A673 (cell line): ENCODE measurements around the gene SLC18A2. TPM values are rescaled to one million over a fixed set of nuclear protein-coding genes. Genes with fewer than 3 reads are reported as not detected.

Experiments
- BruUV-seq: library from RNA; stranded (reverse); fragments of 400-500 nt; replicated peaks from 2 replicates; lab custom pipeline; 2021; lab: Mats Ljungman, UMichigan
- CTCF ChIA-PET: fragments of 300-600 bp; sonication (Branson Sonifier 250); formaldehyde crosslinking; loops from one replicate; lab custom pipeline; 2022; ENCODE audit warnings: antibody characterized with exemption; lab: Charles Lee
- POLR2A ChIA-PET: fragments of 300-600 bp; sonication (Branson Sonifier 250); formaldehyde crosslinking; loops from one replicate; lab custom pipeline; 2022; ENCODE audit warnings: antibody characterized with exemption; ENCODE audit not compliant: low non-redundant PET; lab: Charles Lee
- DNase-seq: peaks from one replicate; pipeline ENCODE4 v3.0.0-alpha.2; 2015; ENCODE audit warnings: low spot score
- H3K27ac ChIP-seq: fragments of 200-600 bp; sonication (generic); 2 replicates; pipeline ENCODE4 v1.5.1; 2016; ENCODE audit warnings: mixed run types, low read depth, mild to moderate bottlenecking, mixed read lengths, antibody characterized with exemption, low read length; ENCODE audit not compliant: poor library complexity, severe bottlenecking
- H3K27me3 ChIP-seq: fragments of 200-600 bp; sonication (generic); replicated peaks from 2 replicates; pipeline ENCODE4 v1.6.1; 2017; ENCODE audit warnings: mixed run types, low read depth, mild to moderate bottlenecking, mixed read lengths, antibody characterized with exemption, low read length; ENCODE audit not compliant: insufficient read depth, poor library complexity
- H3K36me3 ChIP-seq: fragments of 200-600 bp; sonication (generic); 2 replicates; pipeline ENCODE4 v1.6.1; 2016; ENCODE audit warnings: mixed run types, mild to moderate bottlenecking, mixed read lengths, antibody characterized with exemption, low read length; ENCODE audit not compliant: insufficient read depth, poor library complexity, severe bottlenecking
- H3K4me1 ChIP-seq: fragments of 200-600 bp; sonication (generic); 2 replicates; pipeline ENCODE4 v1.6.1; 2017; ENCODE audit warnings: mixed run types, mild to moderate bottlenecking, mixed read lengths, antibody characterized with exemption, low read length; ENCODE audit not compliant: insufficient read depth, poor library complexity, severe bottlenecking
- H3K4me3 ChIP-seq: fragments of 200-600 bp; sonication (generic); 2 replicates; pipeline ENCODE4 v1.5.1; 2016; ENCODE audit warnings: low read depth, mixed run types, mild to moderate bottlenecking, mixed read lengths, low read length; ENCODE audit not compliant: poor library complexity, severe bottlenecking
- H3K9me3 ChIP-seq: fragments of 200-600 bp; sonication (generic); 2 replicates; pipeline ENCODE4 v1.6.1; 2016; ENCODE audit warnings: mixed run types, low read depth, mild to moderate bottlenecking, mixed read lengths, antibody characterized with exemption, low read length; ENCODE audit not compliant: poor library complexity, severe bottlenecking
- EZH2 ChIP-seq: fragments of 200-600 bp; sonication (generic); IDR thresholded peaks from 2 replicates; pipeline ENCODE4 v1.6.1; 2017; ENCODE audit warnings: borderline replicate concordance, low read depth, mild to moderate bottlenecking, mixed read lengths, antibody characterized with exemption, low read length; ENCODE audit not compliant: poor library complexity, severe bottlenecking
- intact Hi-C: fragments of 100-400 bp; cut with micrococcal nuclease; formaldehyde crosslinking; loops from one replicate; pipeline ENCODE4 v1.10.0; 2022; ENCODE audit not compliant: unreplicated experiment
- total RNA-seq: library from RNA; stranded (reverse); gene quantifications from 2 replicates; pipeline ENCODE4 v1.2.3, GENCODE V29; 2021
- TF ChIP-seq, protein P1 (sequence below): fragments of 300-800, 200-600 bp; sonication (generic); conservative IDR thresholded peaks from 2 replicates; pipeline ENCODE4 v1.5.1; 2017; ENCODE audit warnings: low read depth, mild to moderate bottlenecking, antibody characterized with exemption, low read length, moderate library complexity, mixed read lengths

SLC18A2 gene
- total RNA-seq, 1 experiment from 2014 or later = 0.06 TPM

DNA sequence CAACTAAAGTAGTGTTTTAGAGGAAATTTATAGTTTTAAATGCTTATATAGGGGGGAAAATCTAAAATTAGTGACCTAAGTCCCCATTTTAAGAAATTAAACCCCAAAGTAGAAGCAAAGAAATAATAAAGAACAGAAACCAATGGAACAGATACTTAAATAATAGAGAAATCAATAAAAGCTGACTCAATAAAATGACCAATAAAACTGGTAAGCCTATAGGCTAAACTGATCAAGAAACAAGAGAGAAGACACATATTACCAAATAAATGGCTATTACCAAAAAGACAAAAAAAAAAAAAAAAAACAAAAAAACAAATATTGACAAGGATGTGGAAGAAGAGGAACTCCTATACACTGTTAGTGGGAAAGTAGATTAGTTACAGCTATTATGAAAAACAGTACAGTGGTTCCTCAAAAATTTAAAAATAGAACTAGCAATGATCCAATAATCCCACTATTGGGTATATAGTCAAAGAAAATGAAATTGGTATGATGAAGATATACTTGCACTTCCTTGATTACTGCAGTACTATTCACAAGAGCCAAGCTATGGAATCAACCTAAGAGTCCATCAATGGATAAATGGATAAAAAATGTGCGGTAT is 53.2 kb downstream of the SLC18A2 start:
- ChIA-PET POLR2A (no interaction called here), CTCF (no interaction called here)
- Histone ChIP-seq H3K27me3 (no peaks in the 10 kb centered on the region), H3K4me3 (no peak overlapping the region), H3K4me1 (peaks cover 4% of the 10 kb centered on the region), H3K27ac (no peak overlapping the region), H3K9me3 (no peaks in the 10 kb centered on the region), H3K36me3 (no peaks in the 10 kb centered on the region)
- no peak for TF ChIP-seq EZH2
- TF ChIP-seq, protein P1, sequence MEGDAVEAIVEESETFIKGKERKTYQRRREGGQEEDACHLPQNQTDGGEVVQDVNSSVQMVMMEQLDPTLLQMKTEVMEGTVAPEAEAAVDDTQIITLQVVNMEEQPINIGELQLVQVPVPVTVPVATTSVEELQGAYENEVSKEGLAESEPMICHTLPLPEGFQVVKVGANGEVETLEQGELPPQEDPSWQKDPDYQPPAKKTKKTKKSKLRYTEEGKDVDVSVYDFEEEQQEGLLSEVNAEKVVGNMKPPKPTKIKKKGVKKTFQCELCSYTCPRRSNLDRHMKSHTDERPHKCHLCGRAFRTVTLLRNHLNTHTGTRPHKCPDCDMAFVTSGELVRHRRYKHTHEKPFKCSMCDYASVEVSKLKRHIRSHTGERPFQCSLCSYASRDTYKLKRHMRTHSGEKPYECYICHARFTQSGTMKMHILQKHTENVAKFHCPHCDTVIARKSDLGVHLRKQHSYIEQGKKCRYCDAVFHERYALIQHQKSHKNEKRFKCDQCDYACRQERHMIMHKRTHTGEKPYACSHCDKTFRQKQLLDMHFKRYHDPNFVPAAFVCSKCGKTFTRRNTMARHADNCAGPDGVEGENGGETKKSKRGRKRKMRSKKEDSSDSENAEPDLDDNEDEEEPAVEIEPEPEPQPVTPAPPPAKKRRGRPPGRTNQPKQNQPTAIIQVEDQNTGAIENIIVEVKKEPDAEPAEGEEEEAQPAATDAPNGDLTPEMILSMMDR = no peak
- BruUV-seq = no TSS peak
- DNase-seq = no peak
- intact Hi-C loops = no loop called here

DNA sequence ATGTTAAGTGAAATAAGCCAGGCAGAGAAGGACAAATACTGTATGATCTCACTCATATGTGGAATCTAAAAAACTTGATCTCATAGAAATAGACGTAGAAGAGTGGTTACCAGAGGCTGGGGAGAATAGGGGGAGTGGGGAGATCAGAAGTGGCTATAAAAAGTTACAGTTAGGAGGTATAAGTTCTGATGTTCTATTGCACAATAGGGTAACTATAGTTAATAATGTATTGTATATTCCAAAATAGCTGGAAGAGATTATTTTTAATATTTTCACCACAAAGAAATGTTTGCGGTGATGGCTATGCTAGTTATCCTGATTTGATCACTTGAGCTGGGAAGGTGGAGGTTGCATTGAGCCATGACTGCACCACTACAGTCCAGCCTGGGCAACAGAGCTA is 53.8 kb downstream of the SLC18A2 start:
- Histone ChIP-seq H3K9me3 (no peaks in the 10 kb centered on the region), H3K27me3 (no peaks in the 10 kb centered on the region), H3K27ac (no peak overlapping the region), H3K4me3 (no peak overlapping the region), H3K36me3 (no peaks in the 10 kb centered on the region), H3K4me1 (peaks cover 4% of the 10 kb centered on the region)
- TF ChIP-seq EZH2 = no peak
- TF ChIP-seq, protein P1 = no peak
- ChIA-PET CTCF (no interaction called here), POLR2A (no interaction called here)
- no TSS peak for BruUV-seq
- intact Hi-C loops = no loop called here
- no peak for DNase-seq

DNA sequence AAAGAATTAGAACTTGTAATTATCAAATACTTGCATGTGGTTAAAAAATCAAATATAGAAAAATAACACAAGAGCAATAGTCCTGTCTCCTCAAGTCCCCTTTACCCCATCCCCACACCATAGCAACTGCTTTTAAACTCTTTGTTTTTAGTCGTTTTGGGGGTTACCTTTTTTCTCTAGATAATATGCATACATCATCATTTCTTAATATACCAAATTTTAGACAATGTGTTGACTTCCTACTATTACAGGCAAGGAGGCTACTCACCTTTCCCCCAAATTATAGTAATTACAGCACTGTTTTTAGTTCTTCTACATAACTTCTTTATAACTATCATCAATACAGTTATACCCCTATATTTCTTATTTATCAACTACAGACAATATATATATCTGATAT is 57.3 kb downstream of the SLC18A2 start:
- no peaks in the 10 kb centered on the region for H3K9me3 ChIP-seq
- no peak overlapping the region for H3K27ac ChIP-seq
- no peaks in the 10 kb centered on the region for H3K36me3 ChIP-seq
- no peak for TF ChIP-seq EZH2
- TF ChIP-seq, protein P1 = no peak
- ChIA-PET CTCF (no interaction called here), POLR2A (no interaction called here)
- H3K4me1 ChIP-seq = no peaks in the 10 kb centered on the region
- no peak for DNase-seq
- intact Hi-C loops = no loop called here
- no peaks in the 10 kb centered on the region for H3K27me3 ChIP-seq
- H3K4me3 ChIP-seq = no peak overlapping the region
- BruUV-seq = no TSS peak
